Esophagus squamous epithelium (tissue), 5 donors: ENCODE data around the gene CALB2. TPM values are rescaled to one million over a fixed set of nuclear protein-coding genes. Genes with fewer than 3 reads are reported as not detected.

Source experiments
- DNase-seq: peaks from one replicate; lab custom pipeline; 2025; lab: John Stamatoyannopoulos, UW
- H3K27ac ChIP-seq, 4 donors: fragments of 200-600 bp; sonication (generic); one replicate each; pipeline ENCODE4 v1.5.1; 2016 to 2019; ENCODE audit warnings: mild to moderate bottlenecking in 1 of 4
- H3K27me3 ChIP-seq, 4 donors: fragments of 200-600 bp; sonication (generic); 1 replicate in 3 of 4; 2 replicates in 1 of 4; pipeline versions ENCODE4 v1.5.1 to v1.6.0; 2017 to 2021; ENCODE audit warnings: antibody characterized with exemption in 1 of 4
- H3K36me3 ChIP-seq, 3 donors: fragments of 200-600 bp; sonication (generic); one replicate each; pipeline ENCODE4 v1.5.1; 2016 to 2019
- H3K4me1 ChIP-seq, 3 donors: fragments of 200-600 bp; sonication (generic); one replicate each; pipeline ENCODE4 v1.5.1; 2017 to 2019
- H3K4me3 ChIP-seq, 4 donors: fragments of 200-600 bp; sonication (generic); 1 replicate in 3 of 4; 2 replicates in 1 of 4; pipeline ENCODE4 v1.5.1; 2016 to 2019; ENCODE audit warnings: mild to moderate bottlenecking in 2 of 4, moderate library complexity in 1 of 4
- H3K9me3 ChIP-seq, 3 donors: fragments of 200-600 bp; sonication (generic); one replicate each; pipeline ENCODE4 v1.5.1; 2016 to 2019
- CTCF ChIP-seq, 6 experiments: fragments of 450-650 bp in 4 of 6; fragments of 200-600 bp in 2 of 6; sonication (generic) in 2 of 6; IDR thresholded peaks; one replicate each; pipeline ENCODE4 v1.5.1; 2016 to 2019; ENCODE audit warnings: antibody characterized with exemption in 6 of 6, mild to moderate bottlenecking in 4 of 6, moderate library complexity in 4 of 6
- POLR2A ChIP-seq, 4 donors: fragments of 450-650 bp; IDR thresholded peaks; one replicate each; pipeline ENCODE4 v1.6.1; 2017; ENCODE audit warnings: antibody characterized with exemption in 4 of 4, mild to moderate bottlenecking in 4 of 4, moderate library complexity in 3 of 4
- WGBS, 2 donors: methylation state at CpG; one replicate each; pipeline ENCODE4 v1.1.5; 2018; 5-methylcytosine and 5-hydroxymethylcytosine counted together
- intact Hi-C: fragments of 100-400 bp; cut with DNase I; formaldehyde crosslinking; loops from one replicate; pipeline ENCODE4 v1.15.0; 2022
- total RNA-seq, 4 donors: library from RNA; depleted of rRNA; stranded (reverse); fragments of >200 nt; gene quantifications; one replicate each; pipeline ENCODE4 v1.1.0, GENCODE V29; 2016
- donor health status: DM: yes; HTN: yes; CAD: no.

Gene CALB2
- total RNA-seq, 4 donors from 2014 or later: 0.35 to 3.8 (median 2.4) TPM

DNA sequence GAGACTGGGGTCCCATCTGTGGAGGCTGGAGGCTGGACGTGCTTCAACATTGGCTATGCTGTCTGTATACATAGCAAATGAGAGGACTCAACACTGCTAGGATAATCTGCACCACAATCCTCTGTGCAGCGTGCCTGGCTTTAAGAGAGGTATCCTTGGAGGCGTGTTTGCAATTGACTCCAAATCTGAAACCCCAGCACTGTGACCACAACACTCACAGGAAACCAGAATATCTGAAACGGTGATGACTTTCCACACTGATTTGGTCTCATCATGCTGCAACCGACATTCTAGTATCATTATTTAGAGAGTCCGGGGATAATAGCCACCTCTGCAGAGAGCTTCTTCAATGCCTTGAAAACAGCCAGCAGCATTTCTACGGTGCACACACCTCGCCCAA is 48.2 kb downstream of the CALB2 start:
- 57 to 66% methylated on average over 6 to 7 of the region's 8 CpGs for WGBS, 2 donors
- DNase-seq: no peak
- H3K27ac ChIP-seq: no peak overlapping the region
- no peak overlapping the region for H3K4me3 ChIP-seq
- peaks cover 0 to 57% (median 0%) of the 10 kb centered on the region in 4 donors for H3K27me3 ChIP-seq
- TF ChIP-seq CTCF (IDR thresholded peaks at IDR 0.05) (no peak), POLR2A (IDR thresholded peaks at IDR 0.05) (no peak)
- no peaks in the 10 kb centered on the region for H3K36me3 ChIP-seq
- H3K9me3 ChIP-seq: peaks cover 0 to 11% (median 3%) of the 10 kb centered on the region in 3 donors
- no peaks in the 10 kb centered on the region for H3K4me1 ChIP-seq
- intact Hi-C loops: no loop called here

DNA sequence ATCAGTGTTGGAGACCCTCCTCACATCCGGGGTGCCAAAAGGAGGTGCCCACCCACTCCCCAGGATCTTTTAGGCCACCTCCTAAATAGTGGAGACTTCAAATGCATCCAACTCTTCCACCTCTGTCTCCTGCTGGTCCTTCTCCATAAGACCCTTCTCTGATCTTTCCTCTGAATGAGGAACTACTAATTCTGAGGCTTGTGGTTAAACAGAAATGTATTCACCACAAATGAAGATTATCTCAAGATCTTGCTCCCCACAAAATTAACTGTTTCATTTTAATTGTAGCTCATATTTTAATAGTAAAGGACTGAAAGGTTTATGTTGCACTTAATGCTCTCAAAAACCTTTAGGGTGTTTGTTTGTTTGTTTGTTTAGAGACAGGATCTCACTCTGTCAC is 49.2 kb downstream of the CALB2 start:
- H3K4me3 ChIP-seq: no peak overlapping the region
- H3K36me3 ChIP-seq: no peaks in the 10 kb centered on the region
- H3K9me3 ChIP-seq: peaks cover 0 to 11% (median 3%) of the 10 kb centered on the region in 3 donors
- no peak overlapping the region for H3K27ac ChIP-seq
- peaks cover 0 to 6% (median 0%) of the 10 kb centered on the region in 3 donors for H3K4me1 ChIP-seq
- peaks cover 0 to 57% (median 0%) of the 10 kb centered on the region in 4 donors for H3K27me3 ChIP-seq
- no peak for DNase-seq
- TF ChIP-seq CTCF (IDR thresholded peaks at IDR 0.05) (no peak), POLR2A (IDR thresholded peaks at IDR 0.05) (no peak)
- 64 to 78% methylated on average over 1 of the region's 1 CpG for WGBS, 2 donors
- intact Hi-C loops: no loop called here

- H3K9me3 ChIP-seq: peaks cover 0 to 11% (median 3%) of the 10 kb centered on the region in 3 donors
- 33 to 35% methylated on average over 3 of the region's 3 CpGs for WGBS, 2 donors
Observed at GRCh38 chr16:71408536-71408935, 50.0 kb downstream of the CALB2 start.

GRCh38 chr16:71409011-71409775 is 50.7 kb downstream of the CALB2 start:
- 37 to 43% methylated on average over 16 of the region's 16 CpGs for WGBS, 2 donors
- Histone ChIP-seq H3K27ac (no peak overlapping the region), H3K36me3 (no peaks in the 10 kb centered on the region), H3K27me3 (peaks cover 0 to 57% (median 0%) of the 10 kb centered on the region in 4 donors), H3K4me3 (no peak overlapping the region), H3K4me1 (peaks cover 0 to 9% (median 0%) of the 10 kb centered on the region in 3 donors), H3K9me3 (peaks cover 0 to 11% (median 3%) of the 10 kb centered on the region in 3 donors)
- no peak for DNase-seq
- intact Hi-C loops: no loop called here
- TF ChIP-seq POLR2A (IDR thresholded peaks at IDR 0.05): no peak
- no peak for TF ChIP-seq CTCF (IDR thresholded peaks at IDR 0.05)

More at GRCh38 chr16:71408536-71408935, 50.0 kb downstream of the CALB2 start:
- Histone ChIP-seq H3K27ac (no peak overlapping the region), H3K4me3 (no peak overlapping the region), H3K36me3 (no peaks in the 10 kb centered on the region), H3K27me3 (peaks cover 0 to 57% (median 0%) of the 10 kb centered on the region in 4 donors), H3K4me1 (peaks cover 0 to 9% (median 0%) of the 10 kb centered on the region in 3 donors)
- TF ChIP-seq CTCF (IDR thresholded peaks at IDR 0.05) (no peak), POLR2A (IDR thresholded peaks at IDR 0.05) (no peak)
- no peak for DNase-seq
- intact Hi-C loops: no loop called here

- no peak overlapping the region for H3K27ac ChIP-seq
- intact Hi-C loops: loop anchor here (5.0 to 10.0 kb wide), 2 partner anchors 92 to 205 kb away; no protein-coding TSS in a partner anchor
- DNase-seq: no peak
- H3K36me3 ChIP-seq: no peaks in the 10 kb centered on the region
- TF ChIP-seq POLR2A (IDR thresholded peaks at IDR 0.05): no peak
- no peak for TF ChIP-seq CTCF (IDR thresholded peaks at IDR 0.05)
- 61 to 66% methylated on average over 3 to 5 of the region's 5 CpGs for WGBS, 2 donors
- no peak overlapping the region for H3K4me3 ChIP-seq
- peaks cover 0 to 1% (median 0%) of the 10 kb centered on the region in 3 donors for H3K9me3 ChIP-seq
- H3K4me1 ChIP-seq: peaks cover 0 to 9% (median 0%) of the 10 kb centered on the region in 3 donors
- peaks cover 0 to 57% (median 0%) of the 10 kb centered on the region in 4 donors for H3K27me3 ChIP-seq
Observed at GRCh38 chr16:71410146-71410545, 51.6 kb downstream of the CALB2 start.
